Esophagus muscularis mucosa (tissue), 4 donors: ENCODE measurements around the gene RAPH1.

Source experiments
- CTCF ChIP-seq, 3 experiments: fragments of 200-600 bp in 2 of 3; fragments of 450-650 bp in 1 of 3; sonication (generic) in 2 of 3; IDR thresholded peaks; one replicate each; pipeline ENCODE4 v1.5.1; 2017 to 2019; ENCODE audit warnings: antibody characterized with exemption in 3 of 3, mild to moderate bottlenecking in 2 of 3, moderate library complexity in 1 of 3
- EP300 ChIP-seq: sonication (generic); formaldehyde crosslinking; IDR thresholded peaks from one replicate; pipeline ENCODE4 v1.6.1; 2017; ENCODE audit warnings: antibody characterized with exemption
- POLR2A ChIP-seq: fragments of 450-650 bp; IDR thresholded peaks from one replicate; pipeline ENCODE4 v1.6.1; 2017; ENCODE audit warnings: antibody characterized with exemption, moderate library complexity, mild to moderate bottlenecking, low read depth
- POLR2AphosphoS5 ChIP-seq, 2 donors: sonication (generic); formaldehyde crosslinking; IDR thresholded peaks; one replicate each; pipeline ENCODE4 v1.6.1; 2017; ENCODE audit warnings: antibody characterized with exemption in 2 of 2

DNA sequence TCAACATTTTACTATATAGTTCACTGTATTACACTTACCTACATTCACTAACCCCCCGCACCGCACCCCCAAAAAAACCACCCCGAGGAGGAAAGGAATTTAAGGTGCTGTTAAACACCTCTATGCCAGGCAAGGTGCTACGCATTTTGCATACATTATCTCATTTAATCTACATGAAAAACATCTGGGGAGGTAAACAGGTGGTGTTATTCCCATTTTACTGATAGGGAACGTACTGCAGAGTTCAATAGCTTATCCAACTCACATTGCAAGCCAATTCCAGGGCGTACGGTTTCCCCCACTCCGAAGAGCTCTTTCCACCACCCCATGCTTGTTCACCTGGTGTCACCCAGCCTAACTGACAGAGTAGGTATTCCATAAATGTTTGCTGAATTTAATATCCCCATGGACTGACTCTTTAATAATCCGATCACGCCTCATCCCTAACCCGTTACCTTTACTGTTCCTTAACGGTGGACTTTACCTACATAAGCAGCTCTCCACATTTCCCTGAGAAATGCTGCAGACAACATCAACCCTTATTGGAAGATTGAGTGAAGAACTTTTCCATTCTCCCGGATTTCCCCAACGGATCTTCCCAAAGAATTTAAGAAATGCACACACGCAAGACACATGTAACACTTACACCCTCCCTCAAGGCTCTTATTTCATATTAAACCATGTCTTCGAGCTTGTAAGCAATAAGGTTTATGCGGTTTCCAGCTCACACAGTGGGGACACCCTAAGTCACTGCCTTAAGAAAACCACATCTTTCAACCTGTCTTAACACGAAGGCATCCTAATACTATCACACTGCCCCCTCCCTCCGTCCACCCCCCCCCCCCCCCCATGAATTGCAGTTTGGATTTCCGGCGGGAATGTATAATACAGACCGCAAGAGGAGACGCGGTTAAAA lies 1.2 kb downstream of the RAPH1 start:
- TF ChIP-seq CTCF (IDR thresholded peaks at IDR 0.05) (no peak), POLR2A (no peak), POLR2AphosphoS5 (IDR thresholded peaks at IDR 0.05) (peak in 1 of 2 donors; percentile 42), EP300 (no peak)
